ENCODE results near the gene GATAD2A. TPM values are rescaled to one million over a fixed set of nuclear protein-coding genes. Genes with fewer than 3 reads are reported as not detected.

The GATAD2A gene
- total RNA-seq, 3 donors from 2014 or later, result 89.3 to 117 (median 107) TPM

DNA sequence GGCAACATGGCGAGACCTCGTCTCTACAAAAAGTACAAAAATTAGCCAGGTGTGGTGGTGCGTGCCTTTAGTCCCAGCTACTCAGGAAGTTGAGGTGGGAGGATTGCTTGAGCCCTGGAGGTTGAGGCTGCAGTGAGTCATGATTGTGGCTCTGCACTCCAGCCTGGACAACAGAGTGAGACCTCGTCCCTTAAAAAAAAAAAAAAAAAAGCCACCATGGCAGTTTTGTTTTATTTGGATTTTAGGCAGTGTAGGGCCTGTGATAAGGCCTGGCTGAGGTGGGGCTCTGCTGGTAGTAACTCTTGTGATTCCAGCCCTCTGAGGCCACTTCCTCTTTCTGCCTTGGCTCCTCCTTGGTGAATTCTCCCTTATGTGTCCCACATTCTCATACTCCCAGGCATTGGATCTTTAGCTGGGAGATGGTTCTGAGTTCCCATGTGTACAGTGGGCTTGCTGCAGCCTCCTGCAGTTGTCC lies 39.2 kb downstream of the GATAD2A start:
- no peaks in the 10 kb centered on the region for H3K9me3 ChIP-seq
- no peaks in the 10 kb centered on the region for H3K36me3 ChIP-seq (ENCODE audit: low read depth)
- intact Hi-C loops (cut with DNase I, micrococcal nuclease), result no loop called here
- H3K4me1 ChIP-seq (ENCODE audit: low read depth), result peaks cover 18% of the 10 kb centered on the region
- peak in 2 of 3 donors; percentile 39 to 47 for DNase-seq
- TF ChIP-seq, protein P1, sequence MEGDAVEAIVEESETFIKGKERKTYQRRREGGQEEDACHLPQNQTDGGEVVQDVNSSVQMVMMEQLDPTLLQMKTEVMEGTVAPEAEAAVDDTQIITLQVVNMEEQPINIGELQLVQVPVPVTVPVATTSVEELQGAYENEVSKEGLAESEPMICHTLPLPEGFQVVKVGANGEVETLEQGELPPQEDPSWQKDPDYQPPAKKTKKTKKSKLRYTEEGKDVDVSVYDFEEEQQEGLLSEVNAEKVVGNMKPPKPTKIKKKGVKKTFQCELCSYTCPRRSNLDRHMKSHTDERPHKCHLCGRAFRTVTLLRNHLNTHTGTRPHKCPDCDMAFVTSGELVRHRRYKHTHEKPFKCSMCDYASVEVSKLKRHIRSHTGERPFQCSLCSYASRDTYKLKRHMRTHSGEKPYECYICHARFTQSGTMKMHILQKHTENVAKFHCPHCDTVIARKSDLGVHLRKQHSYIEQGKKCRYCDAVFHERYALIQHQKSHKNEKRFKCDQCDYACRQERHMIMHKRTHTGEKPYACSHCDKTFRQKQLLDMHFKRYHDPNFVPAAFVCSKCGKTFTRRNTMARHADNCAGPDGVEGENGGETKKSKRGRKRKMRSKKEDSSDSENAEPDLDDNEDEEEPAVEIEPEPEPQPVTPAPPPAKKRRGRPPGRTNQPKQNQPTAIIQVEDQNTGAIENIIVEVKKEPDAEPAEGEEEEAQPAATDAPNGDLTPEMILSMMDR (IDR thresholded peaks at IDR 0.05), result no peak
- ATAC-seq, result peak; percentile 87
- H3K4me3 ChIP-seq, result no peak overlapping the region

DNA sequence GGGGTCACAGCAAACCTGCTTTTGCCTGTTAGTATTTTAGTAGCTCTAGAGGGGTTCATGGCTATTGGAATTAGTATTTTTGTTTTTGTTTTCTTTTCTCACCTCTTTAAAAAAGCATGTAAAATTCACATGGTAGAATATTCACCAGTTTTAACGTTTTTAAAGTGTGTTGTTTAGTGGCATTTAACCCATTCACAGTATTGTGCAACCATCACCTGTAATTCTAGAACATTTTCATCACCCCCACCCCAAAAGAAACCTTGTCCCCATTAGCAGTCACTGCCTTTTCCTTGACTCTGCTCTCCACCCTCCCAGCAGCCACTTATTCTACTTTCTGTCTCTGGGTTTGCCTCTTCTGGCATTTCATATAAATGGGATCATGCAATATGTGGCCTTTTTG lies 39.8 kb downstream of the GATAD2A start:
- intact Hi-C loops (cut with DNase I, micrococcal nuclease), result no loop called here
- TF ChIP-seq, protein P1 (IDR thresholded peaks at IDR 0.05), result no peak
- no peaks in the 10 kb centered on the region for H3K36me3 ChIP-seq (ENCODE audit: low read depth)
- peaks cover 18% of the 10 kb centered on the region for H3K4me1 ChIP-seq (ENCODE audit: low read depth)
- H3K9me3 ChIP-seq, result no peaks in the 10 kb centered on the region
- no peak for ATAC-seq
- H3K4me3 ChIP-seq, result no peak overlapping the region
- DNase-seq, result no peak

DNA sequence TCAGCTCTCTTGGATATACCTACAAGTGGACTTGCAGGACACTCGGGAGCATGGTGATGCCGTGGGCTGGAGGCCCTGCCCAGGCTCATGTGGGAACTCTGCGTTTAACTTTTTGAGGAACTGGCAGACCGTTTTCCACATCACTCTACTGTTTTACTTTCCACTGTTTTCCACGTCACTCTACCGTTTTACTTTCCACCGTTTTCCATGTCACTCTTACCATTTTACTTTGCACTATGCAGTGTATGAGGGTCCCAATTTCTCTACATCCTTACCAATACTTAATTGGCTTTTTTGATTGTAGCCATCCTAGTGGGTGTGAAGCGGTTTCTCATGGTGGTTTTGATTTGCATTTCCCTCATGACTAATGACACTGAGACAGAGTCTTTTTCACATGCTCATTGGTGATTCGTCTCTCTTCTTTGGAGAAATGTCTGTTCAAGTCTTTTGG lies 40.5 kb downstream of the GATAD2A start:
- peaks cover 20% of the 10 kb centered on the region for H3K4me1 ChIP-seq (ENCODE audit: low read depth)
- H3K36me3 ChIP-seq (ENCODE audit: low read depth), result no peaks in the 10 kb centered on the region
- intact Hi-C loops (cut with DNase I, micrococcal nuclease), result no loop called here
- TF ChIP-seq, protein P1 (IDR thresholded peaks at IDR 0.05), result no peak
- no peak for ATAC-seq
- no peak overlapping the region for H3K4me3 ChIP-seq
- H3K9me3 ChIP-seq, result no peaks in the 10 kb centered on the region
- peak in 1 of 3 donors; percentile 13 for DNase-seq

DNA sequence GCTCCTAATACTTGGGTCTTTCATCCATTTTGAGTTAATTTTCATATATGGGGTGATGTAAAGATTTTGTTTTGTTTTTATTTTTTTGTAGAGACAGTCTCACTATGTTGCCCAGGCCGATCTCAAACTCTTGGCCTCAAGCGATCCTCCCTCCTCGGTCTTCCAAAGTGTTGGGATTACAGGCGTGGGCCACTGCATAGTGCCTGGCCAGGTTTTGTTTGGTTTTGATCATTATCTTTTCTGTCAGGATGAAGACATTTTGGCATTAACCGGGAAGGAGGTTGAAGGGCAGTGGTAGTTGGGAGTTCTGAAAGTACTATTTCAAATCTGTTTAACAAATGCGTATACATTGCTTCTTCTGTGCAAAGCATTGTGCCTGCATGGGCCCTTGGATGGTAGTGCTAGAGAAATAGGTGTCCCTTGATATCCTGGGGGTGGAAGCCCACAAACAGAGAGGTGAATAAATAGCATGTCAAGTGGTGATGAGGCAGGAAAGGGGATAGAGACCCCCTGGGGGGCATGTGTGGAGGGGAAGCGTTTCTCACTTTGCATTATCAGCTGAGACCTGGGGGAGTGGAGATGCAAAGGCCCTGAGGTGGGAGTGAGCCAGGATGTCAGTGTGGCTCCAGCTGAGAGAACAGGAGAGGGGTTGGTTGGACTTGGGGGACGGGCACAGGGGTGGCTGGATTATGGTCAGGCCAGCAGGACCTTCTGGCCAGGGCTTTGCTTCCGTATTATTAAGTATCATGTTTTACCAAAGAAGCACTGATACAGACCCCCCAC lies 41.4 kb downstream of the GATAD2A start:
- H3K4me3 ChIP-seq, result no peak overlapping the region
- ATAC-seq, result no peak
- DNase-seq, result peak in 1 of 3 donors; percentile 22
- TF ChIP-seq, protein P1 (IDR thresholded peaks at IDR 0.05), result no peak
- no peaks in the 10 kb centered on the region for H3K9me3 ChIP-seq
- peaks cover 29% of the 10 kb centered on the region for H3K4me1 ChIP-seq (ENCODE audit: low read depth)
- intact Hi-C loops (cut with DNase I, micrococcal nuclease), result no loop called here
- H3K36me3 ChIP-seq (ENCODE audit: low read depth), result no peaks in the 10 kb centered on the region

DNA sequence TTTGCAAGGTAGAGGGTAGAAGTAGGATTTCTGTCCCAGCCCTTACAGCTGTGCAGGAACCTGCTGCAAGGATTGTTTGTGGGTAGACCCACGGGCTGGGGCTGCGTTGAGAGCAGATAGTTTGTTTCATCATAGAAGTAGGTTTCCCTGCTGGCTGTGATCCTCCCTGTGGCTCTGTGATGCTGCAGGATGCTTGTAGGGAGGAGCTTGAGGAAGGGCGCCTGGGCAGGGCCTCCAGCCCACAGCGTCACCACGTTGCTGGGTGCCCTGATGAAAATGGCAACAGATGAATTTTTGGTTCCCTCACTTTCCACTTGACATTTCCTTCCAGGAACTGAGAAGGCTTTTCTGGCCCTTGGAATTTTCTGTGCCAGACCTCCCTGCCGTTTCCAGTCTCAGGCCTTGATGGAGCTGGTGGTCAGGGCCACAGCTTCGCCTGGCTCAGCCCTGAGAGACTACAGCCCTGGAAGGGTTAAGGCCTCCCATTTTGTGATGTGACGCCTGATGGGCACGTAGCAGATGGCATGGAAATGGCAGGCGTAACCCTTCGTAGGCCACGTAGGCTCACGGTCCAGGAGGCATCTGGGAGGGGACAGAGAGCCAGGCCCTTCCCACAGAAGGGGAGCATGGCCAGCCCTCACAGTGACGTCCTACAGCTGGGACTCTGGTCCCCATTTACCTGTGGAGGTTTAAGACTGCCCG lies 42.2 kb downstream of the GATAD2A start:
- ATAC-seq (no peak), DNase-seq (no peak)
- Histone ChIP-seq H3K4me3 (no peak overlapping the region), H3K9me3 (no peaks in the 10 kb centered on the region), H3K4me1 (ENCODE audit: low read depth) (peaks cover 37% of the 10 kb centered on the region), H3K36me3 (ENCODE audit: low read depth) (no peaks in the 10 kb centered on the region)
- intact Hi-C loops (cut with DNase I, micrococcal nuclease), result no loop called here
- TF ChIP-seq, protein P1 (IDR thresholded peaks at IDR 0.05), result no peak

Data from mucosa of descending colon (tissue), 3 donors.